Measurements from ENCODE around the gene CSAD.
A peak's percentile ranks its signal among the peaks of the same experiment; 100 is the strongest.
"Not testable (repeated sequence)": the region's sequence is repeated elsewhere in the genome, so short reads cannot be mapped to it uniquely, and the experiment has no call there.

CSAD gene

GRCh38 chr12:53182903-53183302 lies 2.2 kb upstream of the CSAD start:
- CTCF ChIA-PET, result interaction anchor here (1.4 kb wide), 1 partner anchor 31 kb away, joined by 5 read pairs; no protein-coding TSS in a partner anchor

GRCh38 chr12:53181935-53182334 lies 1.2 kb upstream of the CSAD start:
- POLR2A ChIA-PET, result interaction anchor here (0.8 to 3.9 kb wide), 6 partner anchors 12 to 139 kb away, joined by 3 to 27 read pairs (median 12); partner anchors contain the start of genes AAAS, ESPL1 and SPRYD3
- DNase-seq (ENCODE audit: extremely low spot score), result no peak
- CTCF ChIA-PET, result interaction anchor here (1.4 to 1.8 kb wide), 2 partner anchors 30 to 32 kb away, joined by 4 to 5 read pairs; no protein-coding TSS in a partner anchor
- TF ChIP-seq TARDBP (IDR thresholded peaks at IDR 0.05) (no peak), ZNF384 (IDR thresholded peaks at IDR 0.05) (no peak), FOXK2 (IDR thresholded peaks at IDR 0.05) (no peak), FOXM1 (IDR thresholded peaks at IDR 0.05; ENCODE audit: borderline replicate concordance) (no peak), FOXA1 (IDR thresholded peaks at IDR 0.05) (no peak), HDGF (IDR thresholded peaks at IDR 0.05; ENCODE audit: borderline replicate concordance) (no peak), CTBP1 (IDR thresholded peaks at IDR 0.05; ENCODE audit: borderline replicate concordance) (no peak), SP1 (IDR thresholded peaks at IDR 0.05) (no peak), SUZ12 (IDR thresholded peaks at IDR 0.05) (no peak), ELF4 (IDR thresholded peaks at IDR 0.05) (no peak), LEF1 (IDR thresholded peaks at IDR 0.05; ENCODE audit: borderline replicate concordance) (no peak), L3MBTL2 (conservative IDR thresholded peaks at IDR 0.05) (no peak), PKNOX1 (IDR thresholded peaks at IDR 0.05) (no peak), NFRKB (IDR thresholded peaks at IDR 0.05) (no peak), BHLHE40 (IDR thresholded peaks at IDR 0.05; ENCODE audit: borderline replicate concordance) (no peak), ARNT (IDR thresholded peaks at IDR 0.05) (no peak)

More at GRCh38 chr12:53182903-53183302, 2.2 kb upstream of the CSAD start:
- POLR2A ChIA-PET, result interaction anchor here (3.9 kb wide), 1 partner anchor 11 kb away, joined by 23 read pairs; no protein-coding TSS in a partner anchor
- TF ChIP-seq ZNF384 (IDR thresholded peaks at IDR 0.05) (no peak), SP1 (IDR thresholded peaks at IDR 0.05) (no peak), ELF4 (IDR thresholded peaks at IDR 0.05) (no peak), TARDBP (IDR thresholded peaks at IDR 0.05) (no peak), CTBP1 (IDR thresholded peaks at IDR 0.05; ENCODE audit: borderline replicate concordance) (no peak)
- DNase-seq (ENCODE audit: extremely low spot score), result no peak

- ChIA-PET POLR2A (interaction anchor here (0.7 to 3.9 kb wide), 19 partner anchors 9 to 206 kb away, joined by 3 to 27 read pairs (median 4); partner anchors contain the start of genes AAAS, EIF4B, ESPL1 and SP1), CTCF (interaction anchor here (1.1 to 1.8 kb wide), 3 partner anchors 31 to 171 kb away, joined by 3 to 5 read pairs (median 4); no protein-coding TSS in a partner anchor)
- peak; percentile 89 for DNase-seq (ENCODE audit: extremely low spot score)
- TF ChIP-seq ELF4 (IDR thresholded peaks at IDR 0.05), result no peak
- no peak for TF ChIP-seq SUZ12 (IDR thresholded peaks at IDR 0.05)
- no peak for TF ChIP-seq CTBP1 (IDR thresholded peaks at IDR 0.05; ENCODE audit: borderline replicate concordance)
- peak; percentile 60; the same call in 1 of the 2 replicates for TF ChIP-seq L3MBTL2 (conservative IDR thresholded peaks at IDR 0.05)
- no peak for TF ChIP-seq ZNF384 (IDR thresholded peaks at IDR 0.05)
- TF ChIP-seq FOXM1 (IDR thresholded peaks at IDR 0.05; ENCODE audit: borderline replicate concordance), result no peak
- no peak for TF ChIP-seq FOXA1 (IDR thresholded peaks at IDR 0.05)
- TF ChIP-seq LEF1 (IDR thresholded peaks at IDR 0.05; ENCODE audit: borderline replicate concordance), result no peak
- no peak for TF ChIP-seq FOXK2 (IDR thresholded peaks at IDR 0.05)
These were observed 363 bp upstream of the CSAD start for GRCh38 chr12:53180931-53181645.

GRCh38 chr12:53179687-53180219 lies 972 bp downstream of the CSAD start:
- TF ChIP-seq L3MBTL2 (conservative IDR thresholded peaks at IDR 0.05), result peak; percentile 59
- no peak for TF ChIP-seq FOXK2 (IDR thresholded peaks at IDR 0.05)
- DNase-seq (ENCODE audit: extremely low spot score), result peak; percentile 35
- POLR2A ChIA-PET, result interaction anchor here (0.7 to 3.9 kb wide), 20 partner anchors 8 to 200 kb away, joined by 3 to 27 read pairs (median 4); partner anchors contain the start of genes EIF4B, ESPL1 and SP1
- CTCF ChIA-PET, result interaction anchor here (0.8 kb wide), 1 partner anchor 154 kb away, joined by 3 read pairs; no protein-coding TSS in a partner anchor

GRCh38 chr12:53178803-53179202 lies 1.9 kb downstream of the CSAD start:
- CTCF ChIA-PET, result interaction anchor here (0.8 kb wide), 1 partner anchor 154 kb away, joined by 3 read pairs; no protein-coding TSS in a partner anchor
- DNase-seq (ENCODE audit: extremely low spot score), result not testable (repeated sequence)
- POLR2A ChIA-PET, result interaction anchor here (0.8 kb wide), 1 partner anchor 142 kb away, joined by 4 read pairs; no protein-coding TSS in a partner anchor

GRCh38 chr12:53177447-53177846 lies 3.3 kb downstream of the CSAD start:
- DNase-seq (ENCODE audit: extremely low spot score), result not testable (repeated sequence)
- ChIA-PET POLR2A (interaction anchor here (1.4 kb wide), 1 partner anchor 323 kb away, joined by 4 read pairs; the partner anchor contains the start of gene TARBP2), CTCF (interaction anchor here (1.0 to 1.7 kb wide), 2 partner anchors 18 to 144 kb away, joined by 4 to 8 read pairs; partner anchors contain the start of gene AAAS)

- no peak for TF ChIP-seq FOXK2 (IDR thresholded peaks at IDR 0.05)
- TF ChIP-seq TARDBP (IDR thresholded peaks at IDR 0.05), result no peak
- no peak for TF ChIP-seq HDGF (IDR thresholded peaks at IDR 0.05; ENCODE audit: borderline replicate concordance)
- no peak for TF ChIP-seq FOXA1 (IDR thresholded peaks at IDR 0.05)
- no peak for TF ChIP-seq ARNT (IDR thresholded peaks at IDR 0.05)
- TF ChIP-seq ZNF384 (IDR thresholded peaks at IDR 0.05), result no peak
- TF ChIP-seq PKNOX1 (IDR thresholded peaks at IDR 0.05), result no peak
- no peak for TF ChIP-seq FOXM1 (IDR thresholded peaks at IDR 0.05; ENCODE audit: borderline replicate concordance)
- no peak for TF ChIP-seq LEF1 (IDR thresholded peaks at IDR 0.05; ENCODE audit: borderline replicate concordance)
- no peak for TF ChIP-seq L3MBTL2 (conservative IDR thresholded peaks at IDR 0.05)
- no peak for TF ChIP-seq SUZ12 (IDR thresholded peaks at IDR 0.05)
- TF ChIP-seq NFRKB (IDR thresholded peaks at IDR 0.05), result no peak
- no peak for TF ChIP-seq BHLHE40 (IDR thresholded peaks at IDR 0.05; ENCODE audit: borderline replicate concordance)
- no peak for TF ChIP-seq CTBP1 (IDR thresholded peaks at IDR 0.05; ENCODE audit: borderline replicate concordance)
- no peak for TF ChIP-seq SP1 (IDR thresholded peaks at IDR 0.05)
- no peak for TF ChIP-seq ELF4 (IDR thresholded peaks at IDR 0.05)
- CTCF ChIA-PET, result interaction anchor here (1.0 to 1.7 kb wide), 2 partner anchors 17 to 145 kb away, joined by 4 to 8 read pairs; partner anchors contain the start of gene AAAS
- DNase-seq (ENCODE audit: extremely low spot score), result no peak
- POLR2A ChIA-PET, result no interaction called here
These were observed 4.0 kb downstream of the CSAD start for GRCh38 chr12:53176750-53177149.

Measured in HEK293T (cell line).